GM12878 (cell line): ENCODE results near the gene PERM1. TPM values are rescaled to one million over a fixed set of nuclear protein-coding genes. Genes with fewer than 3 reads are reported as not detected.

Experiments
- ATF2 ChIP-seq: IDR thresholded peaks from 2 replicates; pipeline ENCODE4 v1.6.1; 2012; ENCODE audit warnings: low read length, inconsistent platforms
- BCL3 ChIP-seq: IDR thresholded peaks from 2 replicates; pipeline ENCODE4 v1.6.1; 2011; ENCODE audit warnings: borderline replicate concordance, low read depth, mild to moderate bottlenecking, moderate library complexity, low read length; ENCODE audit not compliant: insufficient read depth, poor library complexity, severe bottlenecking
- BCLAF1 ChIP-seq: fragments of 450-650 bp; IDR thresholded peaks from 2 replicates; pipeline ENCODE4 v1.6.1; 2017; ENCODE audit warnings: antibody characterized with exemption, mild to moderate bottlenecking, moderate library complexity
- CHD2 ChIP-seq: IDR thresholded peaks from 2 replicates; pipeline ENCODE4 v1.6.1; 2011; ENCODE audit warnings: low read depth, low read length, improper control_type of control experiment, borderline replicate concordance
- EED ChIP-seq: sonication (generic); IDR thresholded peaks from 2 replicates; pipeline ENCODE4 v1.6.1; 2016; ENCODE audit warnings: antibody characterized with exemption, low read depth
- EGR1 ChIP-seq, 2 experiments: IDR thresholded peaks; 1 replicate in 1 of 2; 2 replicates in 1 of 2; pipeline ENCODE4 v1.6.1; 2011 to 2012; ENCODE audit warnings: low read depth in 2 of 2, low read length in 2 of 2, borderline replicate concordance in 1 of 2, mild to moderate bottlenecking in 1 of 2, moderate library complexity in 1 of 2
- EZH2 ChIP-seq: IDR thresholded peaks from 2 replicates; pipeline ENCODE4 v1.6.1; 2012; ENCODE audit warnings: low read depth, mild to moderate bottlenecking, control low read depth, inconsistent platforms, low read length, borderline replicate concordance; ENCODE audit not compliant: control insufficient read depth
- FOS ChIP-seq: IDR thresholded peaks from 3 replicates; pipeline ENCODE4 v1.6.1; 2011; ENCODE audit warnings: borderline replicate concordance; ENCODE audit not compliant: insufficient read length; ENCODE audit errors: extremely low read depth
- HDGF ChIP-seq: fragments of 450-650 bp; IDR thresholded peaks from 2 replicates; pipeline ENCODE4 v1.6.1; 2016; ENCODE audit warnings: antibody characterized with exemption
- IRF4 ChIP-seq: IDR thresholded peaks from 2 replicates; pipeline ENCODE4 v1.6.1; 2011; ENCODE audit warnings: low read depth, low read length
- KLF5 ChIP-seq: fragments of 450-650 bp; IDR thresholded peaks from 2 replicates; pipeline ENCODE4 v1.6.1; 2014; ENCODE audit warnings: mild to moderate bottlenecking; ENCODE audit not compliant: partially characterized antibody
- MEF2A ChIP-seq: IDR thresholded peaks from 2 replicates; pipeline ENCODE4 v1.6.1; 2011; ENCODE audit warnings: low read depth, mild to moderate bottlenecking, low read length, moderate library complexity; ENCODE audit not compliant: insufficient read depth
- MTA2 ChIP-seq: fragments of 450-650 bp; IDR thresholded peaks from 2 replicates; pipeline ENCODE4 v1.6.1; 2016; ENCODE audit warnings: low read depth, mild to moderate bottlenecking, moderate library complexity
- MTA3 ChIP-seq: IDR thresholded peaks from 2 replicates; pipeline ENCODE4 v1.6.1; 2012; ENCODE audit warnings: low read length, inconsistent platforms, borderline replicate concordance
- MXI1 ChIP-seq: fragments of 150-350 bp; IDR thresholded peaks from 2 replicates; pipeline ENCODE4 v1.6.1; 2011; ENCODE audit warnings: low read depth, mild to moderate bottlenecking, inconsistent platforms, low read length, improper control_type of control experiment
- MYC ChIP-seq: IDR thresholded peaks from 2 replicates; pipeline ENCODE4 v1.6.1; 2011; ENCODE audit warnings: mild to moderate bottlenecking, low read length, moderate library complexity, inconsistent platforms; ENCODE audit not compliant: insufficient read depth, insufficient replicate concordance, insufficient read length, severe bottlenecking
- RELA ChIP-seq: fragments of 450-650 bp; IDR thresholded peaks from 2 replicates; pipeline ENCODE4 v1.8.0; 2014; ENCODE audit warnings: borderline replicate concordance; ENCODE audit not compliant: partially characterized antibody
- SUPT20H ChIP-seq: IDR thresholded peaks from 2 replicates; pipeline ENCODE4 v1.6.1; 2011; ENCODE audit warnings: low read depth, mild to moderate bottlenecking, low read length, moderate library complexity, borderline replicate concordance; ENCODE audit not compliant: control insufficient read depth
- TCF12 ChIP-seq: IDR thresholded peaks from 2 replicates; pipeline ENCODE4 v1.6.1; 2011; ENCODE audit warnings: low read depth, mild to moderate bottlenecking, low read length
- YBX1 ChIP-seq: fragments of 450-650 bp; IDR thresholded peaks from 2 replicates; pipeline ENCODE4 v1.6.1; 2016; ENCODE audit warnings: antibody characterized with exemption
- ZNF217 ChIP-seq: fragments of 450-650 bp; IDR thresholded peaks from 2 replicates; pipeline ENCODE4 v1.6.1; 2017; ENCODE audit warnings: antibody characterized with exemption, mild to moderate bottlenecking
- polyA plus RNA-seq, 11 experiments: library from polyadenylated mRNA; depleted of rRNA in 4 of 11; unstranded in 6 of 11; stranded (reverse) in 5 of 11; fragments of >200 nt; fragmentation: Nextera tagmentation in 4 of 11; fragmentation: Illumina TruSeq in 1 of 11; extraction: Ambion mirVana in 4 of 11; extraction: Trizol in 1 of 11; gene quantifications; 1 replicate in 1 of 11; 2 replicates in 10 of 11; pipeline versions ENCODE4 v1.2.1 to v1.2.3, GENCODE V29; 2011 to 2016; ENCODE audit warnings: inconsistent platforms in 2 of 11, missing spikeins in 2 of 11, low read depth in 1 of 11
- total RNA-seq, 4 experiments: library from RNA; depleted of rRNA in 3 of 4; stranded (reverse); fragments of >200 nt in 3 of 4; fragmentation: Illumina TruSeq in 1 of 4; extraction: Trizol in 1 of 4; gene quantifications; 2 replicates each; pipeline versions ENCODE4 v1.2.1 to v1.2.3, GENCODE V29; 2013 to 2021
- TF ChIP-seq, protein P1 (sequence below): fragments of 450-650 bp; IDR thresholded peaks from 2 replicates; pipeline ENCODE4 v1.6.1; 2017; ENCODE audit warnings: borderline replicate concordance

The PERM1 gene
- total and polyA plus RNA-seq, 10 of the 15 experiments (the other 5 are each of a cell fraction or from before 2014, with no cell fraction given) = not detected

DNA sequence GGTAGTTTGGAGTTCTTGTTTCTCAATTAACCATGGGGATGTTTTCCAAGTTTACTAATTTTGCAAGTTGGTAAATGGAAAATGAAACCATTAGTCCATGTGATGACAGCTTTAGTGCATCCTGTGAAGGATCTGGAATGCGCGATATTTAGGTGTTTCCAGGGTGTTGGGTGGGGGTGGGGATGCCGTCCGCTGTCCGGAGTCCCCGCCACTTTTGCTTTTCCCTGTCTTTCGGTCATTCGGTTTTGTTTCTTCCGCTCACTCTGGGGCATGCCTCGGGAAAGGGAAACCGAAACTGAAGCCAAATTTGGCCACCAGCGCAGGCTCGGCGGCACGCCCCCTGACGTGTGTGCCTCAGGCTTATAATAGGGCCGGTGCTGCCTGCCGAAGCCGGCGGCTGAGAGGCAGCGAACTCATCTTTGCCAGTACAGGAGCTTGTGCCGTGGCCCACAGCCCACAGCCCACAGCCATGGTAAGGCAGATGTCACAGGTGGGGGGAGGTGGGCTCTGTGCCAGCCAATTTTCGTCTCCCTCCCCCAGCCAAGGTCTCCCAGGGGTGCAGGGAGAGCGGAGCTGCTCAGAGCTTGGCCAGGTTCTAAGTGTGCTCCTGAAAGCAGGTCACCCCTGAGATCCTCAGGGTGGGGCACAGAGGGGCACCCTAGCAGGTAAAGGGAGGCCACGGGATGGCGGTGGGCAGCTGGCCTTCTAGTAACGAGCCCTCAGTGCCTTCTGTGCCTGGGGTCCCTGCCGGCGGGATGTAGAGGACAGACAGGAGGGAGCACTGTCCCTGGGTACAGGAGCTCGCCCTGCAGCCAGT, 31.4 kb upstream of the PERM1 start, which contains the start of gene ISG15 (continued):
- TF ChIP-seq BCLAF1 (no peak), MTA2 (peak; percentile 68), CHD2 (peak; percentile 51; the same call in 1 of the 2 replicates), ATF2 (no peak), BCL3 (no peak), MTA3 (no peak), SUPT20H (no peak), FOS (no peak), HDGF (no peak), EGR1 (IDR thresholded peaks at IDR 0.05; ENCODE audit: borderline replicate concordance in 1 of 2, low read depth in 2 of 2, low read length in 2 of 2) (no peak; a peak in 1 of 3 replicates), EED (peak; percentile 79), MEF2A (peak; percentile 76), MXI1 (peak; percentile 90), EZH2 (no peak), KLF5 (peak; percentile 83), ZNF217 (no peak), RELA (peak; percentile 60), YBX1 (no peak), IRF4 (peak; percentile 14; the same call in 1 of the 2 replicates), MYC (no peak), TCF12 (no peak; the same call in 1 of the 2 replicates)
- TF ChIP-seq, protein P1, sequence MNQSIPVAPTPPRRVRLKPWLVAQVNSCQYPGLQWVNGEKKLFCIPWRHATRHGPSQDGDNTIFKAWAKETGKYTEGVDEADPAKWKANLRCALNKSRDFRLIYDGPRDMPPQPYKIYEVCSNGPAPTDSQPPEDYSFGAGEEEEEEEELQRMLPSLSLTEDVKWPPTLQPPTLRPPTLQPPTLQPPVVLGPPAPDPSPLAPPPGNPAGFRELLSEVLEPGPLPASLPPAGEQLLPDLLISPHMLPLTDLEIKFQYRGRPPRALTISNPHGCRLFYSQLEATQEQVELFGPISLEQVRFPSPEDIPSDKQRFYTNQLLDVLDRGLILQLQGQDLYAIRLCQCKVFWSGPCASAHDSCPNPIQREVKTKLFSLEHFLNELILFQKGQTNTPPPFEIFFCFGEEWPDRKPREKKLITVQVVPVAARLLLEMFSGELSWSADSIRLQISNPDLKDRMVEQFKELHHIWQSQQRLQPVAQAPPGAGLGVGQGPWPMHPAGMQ = no peak
